NCI-H2029 treated with DMSO at 0.1 percent for 48 hours (cell line): ENCODE data around the gene PTDSS2.

ENCODE experiments used
- DNase-seq: peaks from one replicate; lab custom pipeline; 2025; lab: John Stamatoyannopoulos, UW

The PTDSS2 gene

DNA sequence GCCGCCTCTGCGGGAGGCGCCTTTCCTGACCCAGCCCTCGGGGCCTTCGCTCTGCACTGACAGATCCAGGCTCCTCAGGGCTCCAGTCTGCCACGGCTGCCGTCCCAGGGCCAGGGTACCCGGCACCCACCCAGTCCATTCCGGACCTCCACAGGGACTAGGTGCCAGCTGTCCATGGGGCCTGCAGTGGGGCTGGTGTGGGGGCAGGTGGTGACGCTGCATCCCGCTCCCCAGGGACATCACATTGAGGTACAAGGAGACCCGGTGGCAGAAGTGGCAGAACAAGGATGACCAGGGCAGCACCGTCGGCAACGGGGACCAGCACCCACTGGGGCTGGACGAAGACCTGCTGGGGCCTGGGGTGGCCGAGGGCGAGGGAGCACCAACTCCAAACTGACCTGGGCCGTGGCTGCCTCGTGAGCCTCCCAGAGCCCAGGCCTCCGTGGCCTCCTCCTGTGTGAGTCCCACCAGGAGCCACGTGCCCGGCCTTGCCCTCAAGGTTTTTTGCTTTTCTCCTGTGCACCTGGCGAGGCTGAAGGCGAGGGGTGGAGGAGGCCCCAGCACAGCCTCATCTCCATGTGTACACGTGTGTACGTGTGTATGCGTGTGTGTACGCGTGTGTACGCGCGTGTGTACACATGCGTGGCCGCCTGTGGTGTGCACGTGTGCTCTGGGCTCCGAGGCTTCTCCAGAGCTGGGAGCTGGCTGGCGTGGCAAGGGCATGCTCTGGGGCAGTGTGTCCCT is 40.3 kb downstream of the PTDSS2 start:
- no peak for DNase-seq

DNA sequence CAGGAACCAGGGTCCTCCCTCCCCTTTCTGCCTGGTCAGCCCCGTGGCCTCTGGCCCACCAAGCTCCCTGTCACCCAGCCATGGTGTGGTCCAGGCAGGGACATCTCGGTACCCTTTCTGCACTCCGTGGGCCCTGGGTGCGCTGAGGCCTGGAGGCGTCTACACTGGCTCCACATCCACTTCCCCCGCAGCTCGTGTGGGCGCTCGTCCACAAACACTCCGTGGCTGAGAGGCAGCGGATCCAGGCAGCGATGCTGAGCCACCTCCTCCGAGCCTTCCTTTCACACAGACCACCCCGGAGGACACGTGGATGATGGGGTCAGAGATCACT is 40.8 kb downstream of the PTDSS2 start:
- DNase-seq: no peak

DNA sequence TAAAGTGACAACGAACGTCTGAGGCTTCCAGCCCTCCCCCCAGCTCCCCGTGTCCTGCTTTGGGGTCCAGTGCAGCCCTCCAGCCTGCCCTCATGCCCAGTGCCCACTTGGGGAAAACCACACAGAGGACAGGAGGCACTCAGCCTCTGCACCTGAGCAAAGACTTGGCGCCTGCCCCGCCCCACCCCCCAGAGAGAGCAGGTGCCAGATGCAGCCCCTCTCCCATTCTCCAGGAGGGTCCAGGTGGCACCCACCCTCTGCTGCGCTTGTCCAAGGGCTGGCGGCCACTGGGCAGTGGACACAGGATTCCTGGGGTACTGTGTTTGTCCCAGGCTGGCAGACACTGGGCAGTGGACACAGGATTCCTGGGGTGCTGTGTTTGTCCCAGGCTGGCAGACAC is 41.3 kb downstream of the PTDSS2 start:
- no peak for DNase-seq

DNA sequence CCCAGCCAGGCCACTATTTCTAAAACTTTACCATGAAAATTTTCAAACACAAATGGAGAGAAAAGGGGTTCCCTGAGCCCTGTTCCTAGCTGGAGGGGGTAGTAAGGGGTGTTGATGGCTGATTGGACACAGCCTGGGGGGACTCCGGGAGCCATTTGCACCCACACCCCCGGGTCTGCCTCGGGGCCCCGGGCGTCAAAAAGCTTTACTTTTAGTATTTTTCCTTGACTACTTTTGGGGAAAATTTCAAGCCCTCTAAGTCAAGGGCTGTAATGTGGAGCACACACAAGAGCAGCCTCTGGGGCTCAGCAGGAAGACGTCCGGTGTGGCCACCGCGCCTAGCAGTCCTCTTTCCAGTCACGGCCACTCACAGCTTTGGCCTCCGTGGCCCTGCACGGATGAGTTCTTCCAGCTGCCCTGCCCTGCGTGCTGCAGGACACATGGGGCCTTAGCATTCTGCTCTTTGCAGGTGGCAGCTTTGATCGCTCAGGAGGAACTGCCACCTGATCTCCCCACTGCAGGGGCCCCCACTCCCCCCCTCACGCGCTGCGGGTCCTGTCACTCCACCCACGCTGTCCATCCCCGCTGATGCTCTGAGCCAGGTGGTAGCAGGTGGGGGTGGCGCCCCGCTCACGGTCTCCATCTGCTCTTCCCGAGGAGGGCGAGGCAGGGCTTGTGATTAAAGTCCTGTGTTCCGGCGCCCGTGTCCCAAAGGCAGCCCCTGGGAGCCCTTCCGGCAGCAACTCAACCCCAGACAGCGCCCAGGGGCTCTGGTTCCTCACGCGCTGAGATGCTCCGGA is 42.5 kb downstream of the PTDSS2 start:
- DNase-seq: no peak

DNA sequence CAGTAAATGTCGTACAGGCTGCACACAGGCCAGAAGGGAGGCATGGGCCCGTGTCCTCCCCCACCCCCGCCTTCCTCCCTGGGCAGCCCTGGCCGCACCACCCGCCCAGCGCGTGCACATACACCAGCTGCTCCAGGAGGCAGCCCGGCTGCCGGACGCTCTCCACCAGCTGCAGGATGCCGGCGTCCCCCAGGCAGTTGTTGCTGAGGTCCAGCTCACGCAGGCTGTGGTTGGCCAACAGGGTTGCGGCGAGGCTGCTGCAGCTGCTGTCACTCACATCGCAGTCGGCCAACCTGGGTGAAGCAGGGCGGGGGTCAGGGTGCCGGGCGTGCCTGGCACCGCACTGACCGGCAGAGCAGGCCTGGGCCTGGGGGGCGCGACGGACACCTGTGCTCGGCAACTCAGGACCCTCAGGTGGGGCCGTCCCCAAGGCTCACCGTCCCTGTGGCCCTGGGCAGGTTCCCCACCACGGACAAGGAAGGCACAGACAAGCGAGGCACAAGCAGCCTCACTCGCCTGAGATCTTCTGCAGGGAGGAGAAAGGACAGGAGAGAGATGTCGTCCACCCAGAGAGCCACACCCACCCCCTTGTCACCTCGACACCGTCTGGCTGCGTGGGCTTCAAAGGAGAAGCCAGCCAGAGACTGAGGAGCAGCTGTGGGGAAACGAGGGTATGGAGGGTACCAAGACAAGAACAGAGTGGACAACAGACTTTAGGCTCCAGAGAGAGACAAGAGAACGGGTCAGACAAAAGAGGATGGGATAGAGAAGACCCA is 44.9 kb downstream of the PTDSS2 start:
- DNase-seq: no peak

DNA sequence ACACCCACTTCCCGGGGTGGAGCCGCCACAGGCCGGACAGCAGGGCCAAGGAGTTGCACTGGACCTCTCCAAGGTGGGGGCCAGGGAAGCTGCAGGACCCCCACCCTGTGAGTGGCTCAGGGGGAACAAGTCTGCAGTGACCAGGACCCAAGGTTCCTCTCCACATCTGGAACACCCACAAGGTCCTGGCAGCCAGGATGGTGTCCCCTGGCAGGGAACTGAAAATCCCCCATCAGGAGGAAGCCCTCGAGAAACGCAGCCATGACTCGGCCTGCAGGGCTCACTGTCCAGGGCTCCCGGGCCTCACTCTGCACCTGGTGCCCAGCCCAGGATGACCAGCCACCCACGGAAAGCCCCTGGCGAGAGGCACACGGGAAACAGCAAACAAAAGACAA is 45.5 kb downstream of the PTDSS2 start:
- DNase-seq: no peak

DNA sequence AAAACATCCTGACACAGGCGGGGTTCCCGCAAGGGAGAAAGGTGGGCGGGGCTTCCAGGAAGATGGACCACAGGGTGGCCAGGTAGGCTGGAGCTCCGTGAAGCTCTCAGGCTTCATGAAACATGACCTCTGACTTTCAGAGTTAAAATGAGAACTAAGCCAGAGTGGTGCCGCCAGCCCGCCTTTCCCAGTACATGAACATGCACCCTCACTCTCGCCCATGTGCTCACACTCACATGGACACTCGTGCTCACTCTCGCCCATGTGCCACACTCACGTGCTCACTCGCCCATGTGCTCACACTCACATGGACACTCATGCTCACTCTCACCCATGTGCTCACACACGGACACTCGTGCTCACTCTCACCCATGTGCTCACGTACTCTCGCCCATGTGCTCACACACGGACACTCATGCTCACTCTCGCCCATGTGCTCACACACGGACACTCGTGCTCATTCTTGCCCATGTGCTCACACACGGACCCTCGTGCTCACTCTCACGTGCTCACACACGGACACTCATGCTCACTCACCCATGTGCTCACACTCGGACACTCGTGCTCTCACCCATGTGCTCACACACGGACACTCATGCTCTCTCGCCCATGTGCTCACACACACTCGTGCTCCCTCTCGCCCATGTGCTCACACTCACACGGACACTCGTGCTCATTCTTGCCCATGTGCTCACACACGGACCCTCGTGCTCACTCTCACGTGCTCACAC is 46.9 kb downstream of the PTDSS2 start:
- no peak for DNase-seq

DNA sequence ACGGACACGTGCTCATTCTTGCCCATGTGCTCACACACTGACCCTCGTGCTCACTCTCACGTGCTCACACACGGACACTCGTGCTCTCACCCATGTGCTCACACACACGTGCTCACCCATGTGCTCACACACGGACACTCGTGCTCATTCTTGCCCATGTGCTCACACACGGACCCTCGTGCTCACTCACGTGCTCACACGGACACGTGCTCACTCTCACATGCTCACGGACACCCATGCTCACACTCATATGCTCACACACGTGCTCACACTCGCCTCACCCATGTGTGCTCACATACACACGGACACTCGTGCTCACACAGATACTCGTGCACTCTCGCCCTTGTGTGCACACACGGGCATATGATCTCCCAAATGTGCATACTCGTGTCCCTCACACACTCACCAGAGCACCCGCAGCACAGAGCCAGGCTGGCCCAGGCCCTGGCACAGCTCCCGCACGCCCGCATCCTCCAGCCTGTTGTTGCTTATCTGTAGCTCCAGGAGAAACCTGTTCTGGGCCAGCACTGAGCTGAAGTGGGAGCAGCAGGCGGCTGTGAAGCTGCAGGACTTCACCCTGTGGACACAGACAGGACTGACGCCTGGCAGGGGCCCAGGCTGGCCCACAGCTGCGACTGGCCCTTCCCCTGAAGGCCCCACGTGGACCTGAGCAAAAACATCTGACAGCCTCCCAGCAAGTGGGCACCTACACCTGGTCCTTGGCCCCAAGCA is 47.7 kb downstream of the PTDSS2 start:
- DNase-seq: no peak

DNA sequence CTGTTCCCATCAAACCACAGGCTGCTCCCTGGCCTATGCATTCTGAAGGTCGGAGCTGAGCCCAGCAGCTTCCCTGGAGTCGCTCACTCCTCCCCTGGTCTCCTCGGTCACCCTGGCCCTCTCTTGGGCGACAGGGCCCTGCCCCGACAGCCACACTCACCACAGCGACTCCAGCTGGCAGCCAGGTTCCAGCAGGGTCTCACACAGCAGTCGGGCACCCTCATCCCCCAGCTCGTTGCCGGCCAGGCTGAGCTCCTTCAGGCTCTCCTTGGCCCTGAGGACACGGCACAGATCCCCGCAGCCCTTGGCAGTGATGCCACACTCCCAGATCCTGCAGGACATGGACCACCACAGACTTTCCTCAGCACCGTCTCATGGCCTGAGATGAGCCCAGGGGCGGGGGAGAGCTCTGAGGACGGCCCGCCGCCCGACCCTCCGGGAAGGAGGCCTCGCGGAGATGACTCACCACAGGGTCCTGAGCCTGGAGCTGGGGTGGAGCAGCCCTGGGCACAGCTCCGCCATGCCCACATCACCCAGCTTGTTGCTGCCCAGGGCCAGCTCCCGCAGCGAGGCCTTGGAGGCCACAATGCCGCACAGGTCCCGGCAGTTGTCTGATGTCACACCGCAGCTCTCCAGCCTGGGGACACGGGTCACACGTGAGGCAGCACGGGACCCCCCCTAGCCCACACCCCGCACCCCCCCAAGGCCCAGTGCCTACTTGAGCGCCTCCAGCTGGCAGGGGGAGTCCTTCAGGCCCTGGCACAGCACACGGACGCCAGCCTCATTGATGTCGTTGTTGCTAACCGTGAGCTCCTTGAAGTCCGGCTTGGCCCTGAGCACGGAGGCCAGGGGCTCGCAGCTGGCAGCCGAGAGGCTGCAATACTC is 48.5 kb downstream of the PTDSS2 start:
- DNase-seq: no peak

DNA sequence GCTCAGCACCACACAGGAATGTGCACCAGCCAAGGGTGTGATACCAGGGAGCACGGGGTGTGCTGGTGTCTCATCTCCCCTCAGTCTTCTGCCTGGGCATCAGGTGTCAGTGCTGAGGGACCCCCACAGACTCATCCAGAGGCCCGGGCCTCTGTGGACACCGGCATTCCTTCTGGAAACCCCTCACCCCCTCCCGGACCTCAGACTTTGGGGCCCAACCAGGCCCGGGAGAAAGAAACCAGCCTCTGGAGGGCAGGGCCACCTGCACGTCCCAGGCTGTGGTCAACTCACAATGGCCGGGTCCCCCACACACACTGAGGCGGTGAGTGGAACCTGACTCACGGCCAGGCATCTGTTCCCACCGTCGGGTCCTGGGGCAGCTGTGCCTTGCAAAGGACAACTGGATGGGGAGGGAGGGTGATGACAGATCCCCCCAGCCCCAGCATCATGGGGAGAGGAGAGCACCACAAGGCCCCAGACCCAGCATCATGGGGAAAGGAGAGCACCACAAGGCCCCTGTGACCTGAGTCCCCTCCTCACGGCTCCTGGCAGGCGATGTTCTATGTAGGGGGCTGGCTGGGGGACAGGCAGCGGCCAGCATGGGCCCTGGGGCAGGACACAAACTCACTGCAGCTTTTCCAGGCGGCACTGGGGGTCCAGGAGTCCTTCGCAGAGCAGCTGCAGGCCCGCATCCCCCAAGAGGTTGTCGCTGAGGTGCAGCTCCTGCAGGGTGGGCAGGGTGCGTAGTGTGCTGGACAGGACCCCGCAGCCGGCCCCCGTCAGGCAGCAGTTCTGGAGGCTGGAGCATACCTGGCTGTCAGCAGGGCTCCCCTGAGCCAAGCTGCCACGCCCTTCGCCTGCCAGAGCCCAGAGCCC is 49.4 kb downstream of the PTDSS2 start:
- no peak for DNase-seq

DNA sequence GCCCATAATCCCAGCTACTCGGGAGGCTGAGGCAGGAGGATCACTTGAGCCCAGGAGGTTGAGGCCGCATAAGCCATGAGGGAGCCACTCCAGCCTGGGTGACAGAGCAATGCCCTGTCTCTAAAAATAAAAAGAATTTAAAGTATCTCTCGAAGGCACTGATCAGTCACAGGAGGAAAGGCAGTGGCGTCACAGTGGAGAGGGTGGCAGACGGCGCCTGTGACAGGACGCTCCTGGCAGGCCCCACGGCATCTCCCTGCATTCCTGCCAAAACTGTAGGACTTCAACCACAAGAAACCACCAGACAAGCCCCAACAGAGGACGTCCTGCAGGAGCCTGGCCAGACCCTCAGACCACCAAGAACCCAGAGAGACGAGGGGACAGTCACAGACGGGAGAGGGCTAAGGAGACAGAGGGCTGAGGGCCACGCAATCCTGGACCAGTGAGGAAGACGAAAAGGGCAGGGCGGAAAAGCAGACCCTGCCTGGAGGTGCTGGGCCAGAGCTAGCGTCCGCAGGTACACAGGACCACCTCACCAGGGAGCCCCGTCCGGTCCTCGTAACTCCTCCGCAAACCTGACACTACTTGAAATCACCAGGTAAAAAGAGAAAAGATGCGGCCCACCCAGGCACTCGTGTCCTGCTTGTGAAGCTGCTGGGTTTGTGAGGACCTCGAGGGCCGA is 51.1 kb downstream of the PTDSS2 start:
- no peak for DNase-seq

DNA sequence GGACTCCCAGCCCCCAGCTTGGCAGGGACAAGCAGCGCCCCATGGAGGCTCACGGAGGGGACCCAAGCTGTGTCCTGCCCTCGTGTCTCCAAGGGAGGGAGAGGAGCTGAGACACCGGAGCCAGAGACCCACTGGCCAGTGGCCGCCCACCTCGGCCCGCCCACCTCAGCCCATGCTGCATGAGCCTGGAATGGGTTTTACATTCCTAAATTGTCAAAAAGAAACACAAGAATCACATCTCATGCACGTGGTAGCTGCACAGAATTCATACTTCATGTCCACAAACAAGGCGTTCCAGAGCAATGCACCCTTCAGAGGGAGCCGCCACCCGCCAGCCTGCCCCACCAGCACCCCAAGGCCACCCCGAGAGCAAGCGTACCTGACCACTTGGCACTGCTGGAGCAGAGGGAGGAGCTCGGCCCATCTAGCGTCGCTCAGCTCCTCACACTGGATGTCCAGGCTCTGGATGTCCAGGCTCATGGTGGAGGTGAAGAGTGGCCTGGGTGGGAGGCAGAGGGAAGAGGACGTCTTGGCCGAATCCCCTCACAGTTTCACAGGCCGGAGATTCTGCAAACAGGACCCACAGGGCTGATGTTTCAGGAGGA is 51.7 kb downstream of the PTDSS2 start:
- no peak for DNase-seq

DNA sequence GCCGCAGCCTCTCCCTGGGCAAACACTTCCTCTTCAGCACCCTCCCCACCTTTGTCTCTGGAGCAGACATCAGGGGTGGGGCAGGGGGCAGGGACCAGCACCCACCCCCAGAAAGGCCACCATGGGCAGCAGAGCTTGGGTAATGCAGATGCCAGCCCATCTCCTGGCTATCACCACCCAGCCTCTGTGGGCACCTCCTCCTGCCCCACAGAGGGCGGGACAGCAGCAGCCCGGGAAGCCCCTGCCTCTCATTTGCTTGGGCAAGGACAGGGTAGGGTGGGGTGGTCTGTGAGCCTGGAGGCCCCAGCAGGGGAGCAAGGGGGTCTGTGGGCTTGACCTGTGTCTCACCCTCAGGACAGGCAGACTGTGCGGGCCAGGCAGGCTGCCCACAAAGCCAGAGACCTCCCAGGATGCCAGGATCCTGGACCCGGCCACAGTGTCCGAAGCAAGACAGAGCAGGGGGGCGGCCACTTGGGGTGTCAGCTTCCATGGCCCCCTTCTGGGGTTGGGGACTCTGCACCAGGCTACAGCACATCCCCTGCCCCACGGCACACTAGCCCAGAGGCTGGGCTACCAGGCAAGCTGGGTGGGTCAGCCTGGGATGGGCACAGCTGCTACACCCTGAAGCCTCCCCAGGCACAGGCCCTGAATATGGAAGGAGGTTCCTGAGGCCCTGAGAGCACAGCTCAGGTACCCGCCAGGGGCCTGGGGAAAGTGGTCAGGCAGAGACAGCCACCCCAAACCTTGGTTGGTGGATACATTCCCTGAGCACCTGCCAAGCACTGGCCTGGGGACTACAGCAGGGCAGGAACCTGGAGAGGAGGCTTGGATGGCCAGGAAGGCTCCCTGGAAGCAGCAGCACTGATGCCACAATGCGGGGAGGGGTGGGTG is 52.5 kb downstream of the PTDSS2 start:
- no peak for DNase-seq

DNA sequence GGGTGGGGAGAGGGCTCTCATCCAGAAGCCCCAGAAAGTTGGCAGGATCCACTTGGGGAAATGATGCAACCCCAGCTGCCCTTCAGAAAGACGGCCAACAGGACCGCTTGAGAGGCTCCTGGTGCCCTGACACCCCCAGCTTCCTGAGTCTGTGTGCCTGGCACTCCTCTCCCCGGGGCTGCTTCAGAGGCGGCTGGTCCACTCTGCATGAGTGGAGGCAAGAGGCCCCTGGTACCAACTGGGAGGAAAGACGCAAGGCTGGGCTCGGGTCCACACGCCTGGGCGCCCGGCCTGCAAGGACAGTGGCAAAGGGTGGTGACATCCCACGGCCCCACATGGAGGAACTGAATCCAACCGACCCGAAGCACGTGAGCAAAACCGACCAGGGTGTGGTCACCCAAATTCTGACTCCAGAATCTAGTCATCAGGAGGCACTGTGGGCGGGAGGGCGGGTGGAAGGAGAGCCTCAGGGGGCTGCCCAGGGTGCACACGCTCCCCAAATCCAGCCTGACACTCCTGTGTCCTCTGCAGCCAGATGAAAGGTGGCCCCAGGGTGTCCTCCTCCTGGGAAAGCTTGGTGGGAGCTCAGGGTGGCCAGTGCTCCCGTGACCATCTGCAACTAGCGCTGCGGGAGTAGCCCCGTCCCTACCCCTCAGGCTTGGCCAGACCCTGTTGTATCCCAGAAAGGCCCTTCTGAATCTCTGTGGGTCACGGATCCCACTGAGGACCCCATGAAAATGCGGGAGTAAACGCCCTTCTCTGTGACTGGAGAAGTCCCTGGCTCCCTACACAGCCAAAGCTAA is 53.3 kb downstream of the PTDSS2 start:
- DNase-seq: no peak

DNA sequence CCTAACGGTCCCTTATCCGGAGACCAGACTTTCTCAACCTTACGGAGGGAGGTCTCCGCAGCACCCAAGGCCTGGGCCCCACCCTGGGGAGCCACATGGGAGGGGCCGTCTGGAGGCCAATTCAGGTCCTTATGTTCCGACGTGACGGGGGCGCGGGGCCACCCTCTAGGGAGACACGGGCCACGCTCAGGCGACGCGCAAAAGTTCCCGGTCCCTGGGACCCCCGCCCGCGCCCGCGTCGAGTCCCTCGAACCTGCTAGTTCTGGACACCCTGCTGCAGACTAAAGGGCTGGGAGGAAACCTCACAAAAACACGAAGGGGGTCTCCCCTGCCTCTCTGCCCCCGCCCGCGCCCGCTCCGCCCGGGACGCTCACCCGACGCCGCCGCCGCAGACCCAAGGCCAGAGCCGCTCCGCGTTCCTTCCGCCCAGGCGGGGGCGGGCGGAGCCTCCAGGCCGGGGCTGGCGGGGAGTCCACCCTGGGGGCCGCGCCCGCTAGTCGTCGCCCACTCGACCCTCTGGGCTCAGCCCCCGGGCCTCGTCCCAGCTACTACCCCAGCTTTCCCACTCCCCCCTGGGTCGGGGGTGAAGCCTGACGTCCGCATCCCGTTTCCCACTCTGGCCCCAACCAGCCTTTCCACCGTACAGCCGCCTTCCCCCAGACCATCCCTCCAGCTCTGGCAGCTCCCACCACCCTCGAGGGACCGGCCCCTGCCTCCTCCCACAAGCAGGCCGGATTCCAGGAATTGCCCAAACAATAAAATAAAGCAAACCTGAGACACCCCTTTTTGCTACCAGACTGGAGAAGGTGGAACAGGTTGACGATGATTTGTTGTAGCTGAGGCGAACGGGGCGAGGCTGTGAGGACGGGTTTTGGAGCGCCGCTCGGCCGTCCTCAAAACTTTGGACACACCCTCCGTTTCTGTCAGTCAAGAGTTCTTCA is 54.2 kb downstream of the PTDSS2 start:
- no peak for DNase-seq

DNA sequence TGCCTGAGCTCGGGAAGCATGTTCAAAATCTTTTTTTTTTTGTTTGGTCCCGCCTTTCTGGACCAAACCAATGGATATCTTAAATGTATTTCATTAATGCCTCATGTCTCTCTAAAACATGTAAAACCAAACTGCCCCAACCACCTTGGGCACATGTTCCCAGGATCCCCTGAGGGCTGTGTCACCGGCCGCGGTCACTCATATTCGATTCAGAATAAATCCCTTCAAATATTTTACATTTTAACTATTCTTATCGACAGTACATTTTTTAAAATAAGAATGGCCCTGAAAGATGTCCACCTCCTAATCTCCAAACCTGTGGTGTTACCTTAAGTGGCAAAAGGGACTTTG is 54.9 kb downstream of the PTDSS2 start:
- DNase-seq: no peak
